ENCODE data around the gene SLC1A4.
"Not testable (repeated sequence)": the region's sequence is repeated elsewhere in the genome, so short reads cannot be mapped to it uniquely, and the experiment has no call there.

Gene SLC1A4

GRCh38 chr2:65030476-65031332, 41.5 kb downstream of the SLC1A4 start:
- H3K4me3 ChIP-seq (replicated peaks in 1 of 2; ENCODE audit: low read depth in 2 of 2, low read length in 2 of 2), result no peak overlapping the region

GRCh38 chr2:65031341-65032018, 42.3 kb downstream of the SLC1A4 start:
- H3K4me3 ChIP-seq (replicated peaks in 1 of 2; ENCODE audit: low read depth in 2 of 2, low read length in 2 of 2), result no peak overlapping the region
- no peak for TF ChIP-seq CTCF (IDR thresholded peaks at IDR 0.05; ENCODE audit: low read depth, low read length)
- DNase-seq (ENCODE audit: low read depth in 2 of 2), result peak in 1 of 2 donors; percentile 21

More at GRCh38 chr2:65030476-65031332, 41.5 kb downstream of the SLC1A4 start:
- DNase-seq (ENCODE audit: low read depth in 2 of 2), result no peak
- TF ChIP-seq CTCF (IDR thresholded peaks at IDR 0.05; ENCODE audit: low read depth, low read length), result no peak

- DNase-seq (ENCODE audit: low read depth in 2 of 2), result peak in 1 of 2 donors; percentile 13
- no peak for TF ChIP-seq CTCF (IDR thresholded peaks at IDR 0.05; ENCODE audit: low read depth, low read length)
- H3K4me3 ChIP-seq (replicated peaks in 1 of 2; ENCODE audit: low read depth in 2 of 2, low read length in 2 of 2), result no peak overlapping the region
These were observed 43.1 kb downstream of the SLC1A4 start for GRCh38 chr2:65032019-65032975.

- peak; percentile 10 to 29 for DNase-seq (ENCODE audit: low read depth in 2 of 2)
- no peak overlapping the region for H3K4me3 ChIP-seq (replicated peaks in 1 of 2; ENCODE audit: low read depth in 2 of 2, low read length in 2 of 2)
- TF ChIP-seq CTCF (IDR thresholded peaks at IDR 0.05; ENCODE audit: low read depth, low read length), result no peak
These were observed 44.0 kb downstream of the SLC1A4 start for GRCh38 chr2:65033178-65033577.

- DNase-seq (ENCODE audit: low read depth in 2 of 2); H3K4me3 ChIP-seq (replicated peaks in 1 of 2; ENCODE audit: low read depth in 2 of 2, low read length in 2 of 2): not testable (repeated sequence)
These were observed 44.5 kb downstream of the SLC1A4 start for GRCh38 chr2:65033667-65034066.

- H3K4me3 ChIP-seq (replicated peaks in 1 of 2; ENCODE audit: low read depth in 2 of 2, low read length in 2 of 2), result no peak overlapping the region
- no peak for DNase-seq (ENCODE audit: low read depth in 2 of 2)
- TF ChIP-seq CTCF (IDR thresholded peaks at IDR 0.05; ENCODE audit: low read depth, low read length), result no peak
These were observed 46.2 kb downstream of the SLC1A4 start for GRCh38 chr2:65035351-65035943.

Data from cardiac fibroblast (primary cell).